ENCODE measurements around the gene ATP8B4.

Gene ATP8B4

DNA sequence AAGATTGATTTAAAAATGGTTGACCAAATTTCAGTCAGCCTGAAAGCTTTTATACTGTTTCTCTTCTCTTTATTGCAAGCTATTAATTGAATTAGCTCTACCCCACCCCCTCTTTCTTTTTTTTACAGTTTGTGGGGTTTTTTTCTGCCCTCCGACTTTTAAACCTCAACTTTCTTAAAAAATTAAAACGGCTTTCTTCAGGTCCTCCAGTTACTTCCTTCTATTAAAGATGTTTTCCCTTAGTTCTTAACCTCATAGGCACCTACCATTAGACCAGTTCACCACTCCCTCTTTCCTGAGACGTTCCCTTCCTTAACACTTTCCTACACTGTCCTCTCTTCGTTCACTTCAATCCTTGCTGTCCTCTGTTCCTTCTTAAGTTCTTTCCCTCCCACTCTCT is 52.4 kb downstream of the ATP8B4 start:
- no peak for DNase-seq (ENCODE audit: low read depth)
- in situ Hi-C loops (cut with HindIII; ENCODE audit: low sequenced_read_pairs): no loop called here
- TF ChIP-seq, protein P1, sequence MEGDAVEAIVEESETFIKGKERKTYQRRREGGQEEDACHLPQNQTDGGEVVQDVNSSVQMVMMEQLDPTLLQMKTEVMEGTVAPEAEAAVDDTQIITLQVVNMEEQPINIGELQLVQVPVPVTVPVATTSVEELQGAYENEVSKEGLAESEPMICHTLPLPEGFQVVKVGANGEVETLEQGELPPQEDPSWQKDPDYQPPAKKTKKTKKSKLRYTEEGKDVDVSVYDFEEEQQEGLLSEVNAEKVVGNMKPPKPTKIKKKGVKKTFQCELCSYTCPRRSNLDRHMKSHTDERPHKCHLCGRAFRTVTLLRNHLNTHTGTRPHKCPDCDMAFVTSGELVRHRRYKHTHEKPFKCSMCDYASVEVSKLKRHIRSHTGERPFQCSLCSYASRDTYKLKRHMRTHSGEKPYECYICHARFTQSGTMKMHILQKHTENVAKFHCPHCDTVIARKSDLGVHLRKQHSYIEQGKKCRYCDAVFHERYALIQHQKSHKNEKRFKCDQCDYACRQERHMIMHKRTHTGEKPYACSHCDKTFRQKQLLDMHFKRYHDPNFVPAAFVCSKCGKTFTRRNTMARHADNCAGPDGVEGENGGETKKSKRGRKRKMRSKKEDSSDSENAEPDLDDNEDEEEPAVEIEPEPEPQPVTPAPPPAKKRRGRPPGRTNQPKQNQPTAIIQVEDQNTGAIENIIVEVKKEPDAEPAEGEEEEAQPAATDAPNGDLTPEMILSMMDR (IDR thresholded peaks at IDR 0.05; ENCODE audit: low read depth, low read length, missing control alignments): no peak
- H3K4me3 ChIP-seq (ENCODE audit: low read depth, low read length): no peak overlapping the region

DNA sequence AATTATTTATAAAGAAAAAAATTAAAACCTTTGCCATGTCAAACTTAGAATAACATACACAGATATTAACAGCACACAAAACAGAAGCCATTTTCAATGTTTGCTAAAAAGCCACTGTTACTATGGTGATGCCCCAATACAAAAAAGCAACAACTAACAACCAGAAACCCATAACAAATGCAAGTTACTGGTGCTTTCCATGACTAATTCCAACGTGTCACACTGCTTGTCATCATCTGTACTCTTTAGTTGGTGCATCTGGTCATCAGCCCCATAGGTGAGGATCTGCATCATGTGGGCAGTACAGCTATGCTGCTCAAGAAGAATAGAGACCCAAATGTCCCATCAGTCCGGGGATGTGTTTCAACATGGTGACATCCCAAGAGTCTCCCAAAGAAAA is 52.8 kb downstream of the ATP8B4 start:
- no peak for DNase-seq (ENCODE audit: low read depth)
- TF ChIP-seq, protein P1 (IDR thresholded peaks at IDR 0.05; ENCODE audit: low read depth, low read length, missing control alignments): no peak
- in situ Hi-C loops (cut with HindIII; ENCODE audit: low sequenced_read_pairs): no loop called here
- H3K4me3 ChIP-seq (ENCODE audit: low read depth, low read length): no peak overlapping the region

DNA sequence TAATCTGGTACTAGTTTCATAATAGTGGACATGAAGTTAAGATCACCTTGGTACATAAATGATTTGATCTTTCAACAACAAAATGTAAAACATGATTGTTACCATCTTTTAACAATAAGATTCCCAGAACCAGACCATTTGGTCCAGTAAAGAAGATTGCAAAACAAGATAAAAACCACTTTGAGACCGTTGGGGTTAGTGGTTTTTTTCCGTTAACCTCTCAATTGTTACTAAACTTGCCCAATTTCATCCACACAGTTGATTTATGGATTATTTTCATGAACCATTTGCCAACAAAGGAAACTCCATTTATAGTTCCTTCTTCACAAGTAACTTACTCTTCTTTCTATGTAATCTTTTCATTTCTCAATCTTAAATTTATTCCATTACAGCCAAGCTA is 53.8 kb downstream of the ATP8B4 start:
- DNase-seq (ENCODE audit: low read depth): no peak
- TF ChIP-seq, protein P1 (IDR thresholded peaks at IDR 0.05; ENCODE audit: low read depth, low read length, missing control alignments): no peak
- no peak overlapping the region for H3K4me3 ChIP-seq (ENCODE audit: low read depth, low read length)
- in situ Hi-C loops (cut with HindIII; ENCODE audit: low sequenced_read_pairs): no loop called here

DNA sequence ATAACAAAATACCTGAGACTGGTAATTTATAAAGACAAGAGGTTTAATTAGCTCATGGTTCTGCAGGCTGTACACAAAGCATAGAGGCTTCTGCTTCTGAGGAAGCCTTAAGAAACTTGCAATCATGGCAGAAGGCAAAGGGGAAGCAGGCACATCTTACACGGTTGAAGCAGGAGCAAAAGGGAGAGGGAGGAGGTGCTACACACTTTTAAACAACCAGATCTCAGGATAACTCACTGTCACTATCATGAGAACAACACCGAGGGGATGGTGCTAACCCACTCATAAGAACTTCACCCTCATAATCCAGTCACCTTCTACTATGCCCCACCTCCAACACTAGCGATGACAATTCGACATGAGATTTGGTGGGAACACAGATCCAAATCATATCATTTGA is 54.4 kb downstream of the ATP8B4 start:
- TF ChIP-seq, protein P1 (IDR thresholded peaks at IDR 0.05; ENCODE audit: low read depth, low read length, missing control alignments): no peak
- DNase-seq (ENCODE audit: low read depth): no peak
- in situ Hi-C loops (cut with HindIII; ENCODE audit: low sequenced_read_pairs): no loop called here
- H3K4me3 ChIP-seq (ENCODE audit: low read depth, low read length): no peak overlapping the region

DNA sequence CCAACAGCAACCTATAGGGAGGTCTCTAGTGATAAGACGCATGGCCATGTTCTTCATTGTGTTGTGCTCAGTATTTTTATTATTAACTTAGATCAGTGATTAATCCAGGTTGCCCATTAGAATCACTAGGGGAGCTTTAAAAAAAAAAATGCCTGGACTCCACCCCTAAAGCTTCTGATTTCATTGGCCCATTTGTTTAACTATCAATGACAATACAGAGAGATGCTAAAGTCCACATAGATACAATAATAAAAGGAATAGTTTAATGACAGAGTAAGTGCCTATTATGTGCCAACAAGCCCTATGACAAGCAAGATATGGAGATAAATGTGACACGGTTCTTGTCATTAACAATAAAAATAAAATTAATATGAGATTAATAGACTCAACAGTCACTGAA is 55.8 kb downstream of the ATP8B4 start:
- TF ChIP-seq, protein P1 (IDR thresholded peaks at IDR 0.05; ENCODE audit: low read depth, low read length, missing control alignments): no peak
- no peak for DNase-seq (ENCODE audit: low read depth)
- in situ Hi-C loops (cut with HindIII; ENCODE audit: low sequenced_read_pairs): no loop called here
- no peak overlapping the region for H3K4me3 ChIP-seq (ENCODE audit: low read depth, low read length)

DNA sequence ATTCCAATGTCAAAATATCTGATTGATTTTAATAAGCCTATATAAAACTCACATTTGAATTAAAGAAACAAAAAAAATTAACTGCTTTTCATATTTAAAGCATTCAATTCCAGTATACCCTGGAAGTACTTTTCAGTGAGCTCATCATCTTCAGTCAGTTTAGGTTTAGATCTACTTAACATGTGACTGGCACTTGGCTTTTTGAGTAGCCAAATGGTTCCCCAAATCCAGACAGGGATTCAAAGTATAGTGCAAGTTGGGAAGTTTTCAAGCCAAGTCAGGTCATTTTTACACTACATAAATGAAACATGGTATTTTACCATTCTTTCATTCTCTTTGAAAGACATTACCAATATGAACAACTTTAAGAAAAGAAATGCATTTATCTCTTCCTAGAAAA is 57.5 kb downstream of the ATP8B4 start:
- in situ Hi-C loops (cut with HindIII; ENCODE audit: low sequenced_read_pairs): no loop called here
- no peak for DNase-seq (ENCODE audit: low read depth)
- TF ChIP-seq, protein P1 (IDR thresholded peaks at IDR 0.05; ENCODE audit: low read depth, low read length, missing control alignments): no peak
- no peak overlapping the region for H3K4me3 ChIP-seq (ENCODE audit: low read depth, low read length)

DNA sequence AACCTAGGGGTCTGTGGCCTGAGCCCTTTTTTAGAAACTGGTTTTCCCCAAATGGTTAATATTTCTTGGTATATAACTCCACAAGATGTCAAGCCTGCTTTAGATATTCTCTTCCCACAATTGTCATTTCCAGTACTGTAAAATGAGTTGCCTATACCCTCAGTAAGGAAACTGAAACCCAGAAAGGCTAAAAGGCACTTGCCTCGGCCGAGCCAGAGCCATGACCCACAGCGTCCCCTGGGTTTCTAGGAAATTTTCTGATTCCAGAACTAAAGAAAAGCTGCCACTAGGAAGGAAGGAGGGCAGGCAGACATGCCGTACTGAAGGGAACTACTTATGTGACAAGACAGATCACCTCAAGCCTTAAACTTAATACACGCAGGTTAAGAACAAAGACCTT is 59.1 kb downstream of the ATP8B4 start:
- H3K4me3 ChIP-seq (ENCODE audit: low read depth, low read length): no peak overlapping the region
- in situ Hi-C loops (cut with HindIII; ENCODE audit: low sequenced_read_pairs): no loop called here
- TF ChIP-seq, protein P1 (IDR thresholded peaks at IDR 0.05; ENCODE audit: low read depth, low read length, missing control alignments): no peak
- no peak for DNase-seq (ENCODE audit: low read depth)
